HepG2 (cell line): Measurements from ENCODE around the gene NSMCE3. TPM values are rescaled to one million over a fixed set of nuclear protein-coding genes. Genes with fewer than 3 reads are reported as not detected.

Experiments used
- ATF1 ChIP-seq: IDR thresholded peaks from 2 replicates; pipeline ENCODE4 v1.6.1; 2016; ENCODE audit warnings: mild to moderate bottlenecking, control low read depth
- ATF7-NPFF ChIP-seq: sonication (generic); formaldehyde crosslinking; IDR thresholded peaks from 2 replicates; pipeline ENCODE4 v1.8.1; 2023; ENCODE audit warnings: mild to moderate bottlenecking, low read depth, missing genetic modification reagents, moderate library complexity
- BHLHE40 ChIP-seq: IDR thresholded peaks from 2 replicates; pipeline ENCODE4 v1.6.1; 2011; ENCODE audit warnings: low read length, improper control_type of control experiment
- BRCA1 ChIP-seq: sonication (generic); formaldehyde crosslinking; IDR thresholded peaks from 2 replicates; pipeline ENCODE4 v1.4.0; 2020; ENCODE audit warnings: missing genetic modification reagents
- ERF ChIP-seq: IDR thresholded peaks from 2 replicates; pipeline ENCODE4 v1.6.1; 2018; ENCODE audit warnings: missing biosample characterization, missing genetic modification reagents
- FOXA3 ChIP-seq: IDR thresholded peaks from 2 replicates; pipeline ENCODE4 v1.6.1; 2016; ENCODE audit warnings: missing genetic modification reagents, missing compliant biosample characterization
- HNRNPLL ChIP-seq: fragments of 200-400 bp; formaldehyde crosslinking; IDR thresholded peaks from 2 replicates; pipeline ENCODE4 v1.6.1; 2017; ENCODE audit warnings: mild to moderate bottlenecking, low read depth, low read length; ENCODE audit not compliant: poor library complexity, severe bottlenecking
- KMT2A ChIP-seq: sonication (generic); formaldehyde crosslinking; IDR thresholded peaks from 2 replicates; pipeline ENCODE4 v1.4.0; 2020; ENCODE audit warnings: missing genetic modification reagents
- MED1 ChIP-seq: sonication (generic); formaldehyde crosslinking; IDR thresholded peaks from 2 replicates; pipeline ENCODE4 v1.4.0; 2020; ENCODE audit warnings: missing genetic modification reagents
- MEF2D ChIP-seq: sonication (generic); formaldehyde crosslinking; IDR thresholded peaks from 2 replicates; pipeline ENCODE4 v1.5.1; 2020; ENCODE audit warnings: mild to moderate bottlenecking, missing genetic modification reagents
- MTA1 ChIP-seq: sonication (generic); formaldehyde crosslinking; IDR thresholded peaks from 2 replicates; pipeline ENCODE4 v1.4.0; 2020; ENCODE audit warnings: missing genetic modification reagents, mild to moderate bottlenecking, borderline replicate concordance
- NR2C2 ChIP-seq: sonication (generic); formaldehyde crosslinking; IDR thresholded peaks from 2 replicates; pipeline ENCODE4 v1.4.0; 2020; ENCODE audit warnings: missing genetic modification reagents, mild to moderate bottlenecking, moderate library complexity, borderline replicate concordance
- RARG ChIP-seq: sonication (generic); formaldehyde crosslinking; IDR thresholded peaks from 2 replicates; pipeline ENCODE4 v1.4.0; 2020; ENCODE audit warnings: low read depth, mild to moderate bottlenecking, missing genetic modification reagents
- RBFOX2 ChIP-seq: fragments of 200-400 bp; formaldehyde crosslinking; IDR thresholded peaks from 2 replicates; pipeline ENCODE4 v1.6.1; 2017; ENCODE audit warnings: low read depth, mild to moderate bottlenecking, low read length
- TCF7 ChIP-seq: sonication (generic); IDR thresholded peaks from 2 replicates; pipeline ENCODE4 v1.6.1; 2016; ENCODE audit warnings: antibody characterized with exemption, low read depth
- WIZ ChIP-seq: sonication (generic); formaldehyde crosslinking; IDR thresholded peaks from 2 replicates; pipeline ENCODE4 v1.5.1; 2020; ENCODE audit warnings: mild to moderate bottlenecking, missing genetic modification reagents
- ZFP41 ChIP-seq: sonication (generic); formaldehyde crosslinking; IDR thresholded peaks from 2 replicates; pipeline ENCODE4 v1.4.0; 2020; ENCODE audit warnings: mild to moderate bottlenecking, missing genetic modification reagents, borderline replicate concordance
- ZNF205 ChIP-seq: IDR thresholded peaks from 2 replicates; pipeline ENCODE4 v1.6.1; 2018; ENCODE audit warnings: missing biosample characterization, missing genetic modification reagents
- ZNF354B ChIP-seq: sonication (generic); formaldehyde crosslinking; IDR thresholded peaks from 2 replicates; pipeline ENCODE4 v1.8.0; 2022; ENCODE audit warnings: mild to moderate bottlenecking, missing genetic modification reagents
- ZNF362 ChIP-seq: sonication (generic); formaldehyde crosslinking; IDR thresholded peaks from 2 replicates; pipeline ENCODE4 v1.4.0; 2020; ENCODE audit warnings: missing genetic modification reagents, mild to moderate bottlenecking, borderline replicate concordance
- ZNF44 ChIP-seq: sonication (generic); formaldehyde crosslinking; IDR thresholded peaks from 2 replicates; pipeline ENCODE4 v1.5.1; 2020; ENCODE audit warnings: mild to moderate bottlenecking, missing genetic modification reagents
- ZNF629 ChIP-seq: sonication (generic); formaldehyde crosslinking; conservative IDR thresholded peaks from 2 replicates; pipeline ENCODE4 v1.5.0; 2020; ENCODE audit warnings: missing genetic modification reagents
- ZNF724P ChIP-seq: sonication (generic); formaldehyde crosslinking; IDR thresholded peaks from 2 replicates; pipeline ENCODE4 v1.8.0; 2022; ENCODE audit warnings: missing genetic modification reagents, borderline replicate concordance
- ZSCAN20 ChIP-seq: sonication (generic); formaldehyde crosslinking; IDR thresholded peaks from 2 replicates; pipeline ENCODE4 v1.4.0; 2020; ENCODE audit warnings: missing genetic modification reagents, mild to moderate bottlenecking, borderline replicate concordance
- ZSCAN31 ChIP-seq: sonication (generic); formaldehyde crosslinking; IDR thresholded peaks from 2 replicates; pipeline ENCODE4 v1.5.0; 2020; ENCODE audit warnings: low read depth, mild to moderate bottlenecking, missing genetic modification reagents
- polyA plus RNA-seq, 8 experiments: library from polyadenylated mRNA; depleted of rRNA in 3 of 8; stranded (reverse) in 7 of 8; unstranded in 1 of 8; fragments of >200 nt; fragmentation: Illumina TruSeq in 4 of 8; extraction: Trizol in 4 of 8; gene quantifications; 2 replicates each; pipeline versions ENCODE4 v1.2.1 to v1.2.3, GENCODE V29; 2011 to 2016; ENCODE audit warnings: low read depth in 4 of 8, missing spikeins in 1 of 8, mixed read lengths in 1 of 8; ENCODE audit not compliant: insufficient read depth in 1 of 8
- total RNA-seq, 5 experiments: library from RNA; depleted of rRNA; stranded (reverse); fragments of >200 nt; fragmentation: Illumina TruSeq; extraction: Trizol; gene quantifications; 2 replicates each; pipeline ENCODE4 v1.2.3, GENCODE V29; 2016; ENCODE audit warnings: low read depth in 1 of 5
- TF ChIP-seq, protein P1 (sequence below): sonication (generic); formaldehyde crosslinking; IDR thresholded peaks from 2 replicates; pipeline ENCODE4 v1.5.0; 2020; ENCODE audit warnings: missing genetic modification reagents, mild to moderate bottlenecking, borderline replicate concordance
- TF ChIP-seq, protein P2 (sequence below): sonication (generic); formaldehyde crosslinking; IDR thresholded peaks from 2 replicates; pipeline ENCODE4 v1.5.0; 2020; ENCODE audit warnings: mild to moderate bottlenecking, low read depth, missing genetic modification reagents, borderline replicate concordance

Gene NSMCE3
- total and polyA plus RNA-seq, 2 of the 13 experiments (the other 11 are each of a cell fraction or from before 2014, with no cell fraction given): 3.0 to 3.7 TPM

- TF ChIP-seq ATF7-NPFF (CRISPR knock-in tag) (peak; percentile 52; the same call in 1 of the 2 replicates), ATF1 (CRISPR knock-in tag) (peak; percentile 46), NR2C2 (peak; percentile 48; the same call in 1 of the 2 replicates), HNRNPLL (peak; percentile 97), TCF7 (no peak), ZNF44 (CRISPR knock-in tag) (peak; percentile 64; the same call in 1 of the 2 replicates), KMT2A (CRISPR knock-in tag) (peak; percentile 86; the same call in 1 of the 2 replicates), MTA1 (CRISPR knock-in tag) (peak; percentile 36; the same call in 1 of the 2 replicates), ZNF205 (CRISPR knock-in tag) (no peak), ZNF629 (peak; percentile 23; the same call in 1 of the 2 replicates), BRCA1 (no peak), MEF2D (CRISPR knock-in tag) (peak; percentile 43; the same call in 1 of the 2 replicates), WIZ (CRISPR knock-in tag) (0 out of 2 replicates have a peak, but pooled peaks have one; percentile 29), ZNF724P (CRISPR knock-in tag) (no peak), MED1 (CRISPR knock-in tag) (peak; percentile 38; the same call in 1 of the 2 replicates), BHLHE40 (peak; percentile 73; the same call in 1 of the 2 replicates), ZNF354B (CRISPR knock-in tag) (0 out of 2 replicates have a peak, but pooled peaks have one; percentile 58), ZSCAN20 (CRISPR knock-in tag) (peak; percentile 74; the same call in 1 of the 2 replicates), FOXA3 (CRISPR knock-in tag) (peak; percentile 44; the same call in 1 of the 2 replicates), ERF (peak; percentile 59), RBFOX2 (peak; percentile 93), ZNF362 (peak; percentile 11; the same call in 1 of the 2 replicates), ZSCAN31 (0 out of 2 replicates have a peak, but pooled peaks have one; percentile 47), RARG (CRISPR knock-in tag) (no peak), ZFP41 (no peak)
- TF ChIP-seq, protein P1, sequence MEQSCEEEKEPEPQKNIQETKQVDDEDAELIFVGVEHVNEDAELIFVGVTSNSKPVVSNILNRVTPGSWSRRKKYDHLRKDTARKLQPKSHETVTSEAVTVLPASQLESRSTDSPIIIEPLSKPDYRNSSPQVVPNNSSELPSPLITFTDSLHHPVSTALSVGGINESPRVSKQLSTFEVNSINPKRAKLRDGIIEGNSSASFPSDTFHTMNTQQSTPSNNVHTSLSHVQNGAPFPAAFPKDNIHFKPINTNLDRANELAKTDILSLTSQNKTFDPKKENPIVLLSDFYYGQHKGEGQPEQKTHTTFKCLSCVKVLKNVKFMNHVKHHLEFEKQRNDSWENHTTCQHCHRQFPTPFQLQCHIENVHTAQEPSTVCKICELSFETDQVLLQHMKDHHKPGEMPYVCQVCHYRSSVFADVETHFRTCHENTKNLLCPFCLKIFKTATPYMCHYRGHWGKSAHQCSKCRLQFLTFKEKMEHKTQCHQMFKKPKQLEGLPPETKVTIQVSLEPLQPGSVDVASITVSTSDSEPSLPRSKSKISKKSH (CRISPR knock-in tag): peak; percentile 58; the same call in 1 of the 2 replicates
- TF ChIP-seq, protein P2, sequence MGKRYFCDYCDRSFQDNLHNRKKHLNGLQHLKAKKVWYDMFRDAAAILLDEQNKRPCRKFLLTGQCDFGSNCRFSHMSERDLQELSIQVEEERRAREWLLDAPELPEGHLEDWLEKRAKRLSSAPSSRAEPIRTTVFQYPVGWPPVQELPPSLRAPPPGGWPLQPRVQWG (CRISPR knock-in tag): no peak
Measured at GRCh38 chr15:29269485-29270168, at the start of gene NSMCE3 (continued).
